Measurements from ENCODE around the gene SLC2A14. TPM values are rescaled to one million over a fixed set of nuclear protein-coding genes. Genes with fewer than 3 reads are reported as not detected.
"Not testable (repeated sequence)": the region's sequence is repeated elsewhere in the genome, so short reads cannot be mapped to it uniquely, and the experiment has no call there.

Gene SLC2A14
- total RNA-seq, 1 experiment from 2014 or later, result not detected

- DNase-seq (ENCODE audit: low spot score); in situ Hi-C loops (cut with HindIII; ENCODE audit: low sequenced_read_pairs): not testable (repeated sequence)
These were observed 32.9 kb downstream of the SLC2A14 start for GRCh38 chr12:7839848-7840247.

- DNase-seq (ENCODE audit: low spot score), result peak; percentile 96
- in situ Hi-C loops (cut with HindIII; ENCODE audit: low sequenced_read_pairs), result not testable (repeated sequence)
These were observed 33.5 kb downstream of the SLC2A14 start for GRCh38 chr12:7839226-7839625.

DNA sequence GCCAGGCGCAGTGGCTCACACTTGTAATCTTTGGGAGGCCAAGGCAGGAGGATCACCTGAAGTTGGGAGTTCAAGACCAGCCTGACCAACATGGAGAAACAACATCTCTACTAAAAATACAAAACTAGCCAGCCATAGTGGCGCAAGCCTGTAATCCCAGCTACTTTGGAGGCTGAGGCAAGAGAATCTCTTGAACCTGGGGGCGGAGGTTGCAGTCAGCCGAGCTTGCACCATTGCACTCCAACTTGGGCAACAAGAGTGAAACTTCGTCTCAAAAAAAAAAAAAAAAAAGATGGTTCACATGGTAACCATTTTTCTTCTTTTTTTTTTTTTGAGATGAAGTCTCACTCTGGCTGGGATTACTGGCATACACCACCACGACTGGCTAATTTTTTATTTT, 35.3 kb downstream of the SLC2A14 start:
- DNase-seq (ENCODE audit: low spot score), result no peak
- in situ Hi-C loops (cut with HindIII; ENCODE audit: low sequenced_read_pairs), result no loop called here

DNA sequence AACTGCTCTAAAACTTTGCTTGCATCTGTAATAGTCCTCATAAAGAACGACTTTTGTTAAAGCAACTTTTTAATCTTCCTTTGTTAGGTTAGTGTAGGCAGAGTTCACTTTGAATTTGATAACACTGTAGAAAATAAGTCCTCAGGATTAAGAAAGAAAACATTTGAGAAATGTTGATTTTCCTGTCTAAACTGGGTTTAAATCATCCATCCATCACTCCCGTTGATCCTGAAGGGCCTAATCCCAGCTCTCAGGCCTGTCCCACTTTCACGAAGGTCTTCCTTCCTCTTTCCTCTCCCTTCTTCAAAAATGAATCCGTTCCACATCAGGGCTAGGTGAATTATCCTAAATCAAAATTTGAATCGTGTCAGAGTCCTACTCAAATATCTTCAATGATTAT, 36.9 kb downstream of the SLC2A14 start:
- no peak for DNase-seq (ENCODE audit: low spot score)
- in situ Hi-C loops (cut with HindIII; ENCODE audit: low sequenced_read_pairs), result no loop called here

DNA sequence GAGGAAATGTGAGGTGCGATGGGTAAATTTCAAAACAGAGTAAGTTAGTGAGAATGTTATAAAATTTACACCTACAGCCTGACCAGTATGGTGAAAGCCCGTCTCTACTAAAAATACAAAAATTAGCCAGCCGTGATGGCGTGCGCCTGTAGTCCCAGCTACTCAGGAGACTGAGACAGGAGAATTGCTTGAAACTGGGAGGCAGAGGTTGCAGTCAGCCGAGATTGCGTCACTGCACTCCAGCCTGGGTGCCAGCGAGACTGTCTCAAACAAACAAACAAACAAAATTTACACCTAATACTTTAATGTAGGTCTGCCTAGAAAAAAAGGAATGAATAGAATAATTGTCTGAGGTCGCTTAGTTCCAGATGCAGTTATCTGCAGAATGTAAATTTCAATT, 37.6 kb downstream of the SLC2A14 start:
- no peak for DNase-seq (ENCODE audit: low spot score)
- in situ Hi-C loops (cut with HindIII; ENCODE audit: low sequenced_read_pairs), result no loop called here

- DNase-seq (ENCODE audit: low spot score), result no peak
- in situ Hi-C loops (cut with HindIII; ENCODE audit: low sequenced_read_pairs), result no loop called here
These were observed 38.0 kb downstream of the SLC2A14 start for GRCh38 chr12:7834701-7835100.

DNA sequence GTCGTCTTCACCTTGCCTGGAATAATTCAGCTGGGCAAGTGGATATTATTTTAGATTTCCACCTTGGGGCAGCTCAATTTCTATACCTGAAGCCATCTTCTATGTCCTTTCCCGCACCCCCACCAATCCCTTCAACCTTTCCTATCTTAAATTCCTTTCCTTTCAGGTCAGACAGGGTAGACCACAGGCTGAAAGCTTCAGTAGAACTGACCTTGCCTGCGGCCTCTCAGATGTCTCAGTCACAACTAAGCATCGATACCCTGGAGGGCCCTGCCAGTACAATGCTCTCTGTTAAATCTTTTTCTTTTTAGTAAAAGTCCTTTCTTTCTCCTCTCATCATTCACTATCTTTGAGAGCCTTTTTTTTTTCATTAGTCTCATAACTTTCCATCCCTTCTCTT, 38.9 kb downstream of the SLC2A14 start:
- no peak for DNase-seq (ENCODE audit: low spot score)
- in situ Hi-C loops (cut with HindIII; ENCODE audit: low sequenced_read_pairs), result no loop called here

GRCh38 chr12:7833201-7833600, 39.5 kb downstream of the SLC2A14 start:
- in situ Hi-C loops (cut with HindIII; ENCODE audit: low sequenced_read_pairs); DNase-seq (ENCODE audit: low spot score): not testable (repeated sequence)

DNA sequence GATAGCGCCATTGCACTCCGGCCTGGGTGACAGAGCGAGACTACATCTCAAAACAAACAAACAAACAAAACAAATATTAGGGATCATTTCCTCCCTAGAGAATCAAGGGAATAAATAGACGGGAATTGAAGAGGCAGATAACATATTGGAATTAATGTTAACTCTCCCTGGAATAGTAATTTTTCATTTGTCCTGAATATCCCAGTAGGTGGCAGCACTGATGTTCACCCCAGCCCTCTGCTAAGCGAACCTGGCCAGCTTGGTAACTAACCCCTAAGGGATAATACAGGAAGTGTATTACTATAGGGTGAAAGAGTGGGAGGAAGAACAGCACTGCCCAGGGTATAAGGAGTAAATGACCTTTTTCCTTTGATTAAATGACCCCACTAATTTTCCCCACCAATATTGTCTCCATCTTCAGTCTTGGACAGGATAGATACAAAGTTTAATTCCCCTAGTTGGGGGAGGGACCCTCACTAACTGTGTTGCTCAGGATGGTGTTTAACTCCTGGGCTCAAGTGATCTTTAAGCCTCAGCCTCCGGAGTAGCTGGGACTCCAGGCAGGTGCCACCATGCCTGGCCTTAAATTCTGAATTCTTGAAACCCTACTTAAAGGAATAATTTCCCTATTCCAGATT, 40.5 kb downstream of the SLC2A14 start:
- peak; percentile 26 for DNase-seq (ENCODE audit: low spot score)
- in situ Hi-C loops (cut with HindIII; ENCODE audit: low sequenced_read_pairs), result no loop called here

DNA sequence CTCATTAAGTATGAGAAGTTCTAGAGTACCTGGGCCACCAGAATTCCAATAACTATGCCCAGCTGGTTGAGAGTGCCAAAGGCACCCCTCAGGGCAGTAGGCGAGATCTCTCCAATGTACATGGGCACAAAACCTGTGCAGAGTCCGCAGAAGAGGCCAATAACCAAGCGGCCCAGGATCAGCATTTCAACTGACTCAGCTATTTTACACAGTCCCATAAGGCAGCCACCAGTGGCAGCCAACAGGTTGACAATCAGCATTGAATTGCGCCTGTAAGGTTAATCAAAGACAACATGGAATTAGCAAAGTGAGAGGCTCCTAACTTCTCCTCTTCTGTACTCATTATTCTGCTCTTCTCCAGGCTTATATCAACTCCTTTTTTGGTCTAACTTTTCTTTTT, 43.0 kb downstream of the SLC2A14 start:
- DNase-seq (ENCODE audit: low spot score); in situ Hi-C loops (cut with HindIII; ENCODE audit: low sequenced_read_pairs): not testable (repeated sequence)

DNA sequence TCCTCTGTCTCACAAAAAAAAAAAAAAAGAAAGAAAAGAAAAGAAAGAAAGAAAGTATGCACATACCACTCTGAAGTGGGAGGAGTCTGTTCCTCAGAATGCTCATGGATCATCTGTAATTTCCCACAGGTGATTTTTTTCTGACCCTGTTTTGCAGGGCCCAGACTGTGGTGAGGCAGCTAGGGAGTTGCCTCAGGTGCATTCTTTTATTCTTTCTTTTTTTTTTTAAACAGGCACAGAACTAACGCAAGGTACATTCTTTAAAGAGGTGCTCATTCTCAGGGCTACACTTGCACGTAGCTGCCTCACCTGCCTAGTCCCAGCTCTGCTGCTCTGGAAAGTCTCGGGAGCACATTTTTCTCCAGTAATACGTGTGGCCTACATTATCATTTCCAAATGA, 47.0 kb downstream of the SLC2A14 start:
- DNase-seq (ENCODE audit: low spot score); in situ Hi-C loops (cut with HindIII; ENCODE audit: low sequenced_read_pairs): not testable (repeated sequence)

GRCh38 chr12:7806863-7807487, 65.7 kb downstream of the SLC2A14 start:
- in situ Hi-C loops (cut with HindIII; ENCODE audit: low sequenced_read_pairs), result no loop called here
- peak; percentile 50 for DNase-seq (ENCODE audit: low spot score)

DNA sequence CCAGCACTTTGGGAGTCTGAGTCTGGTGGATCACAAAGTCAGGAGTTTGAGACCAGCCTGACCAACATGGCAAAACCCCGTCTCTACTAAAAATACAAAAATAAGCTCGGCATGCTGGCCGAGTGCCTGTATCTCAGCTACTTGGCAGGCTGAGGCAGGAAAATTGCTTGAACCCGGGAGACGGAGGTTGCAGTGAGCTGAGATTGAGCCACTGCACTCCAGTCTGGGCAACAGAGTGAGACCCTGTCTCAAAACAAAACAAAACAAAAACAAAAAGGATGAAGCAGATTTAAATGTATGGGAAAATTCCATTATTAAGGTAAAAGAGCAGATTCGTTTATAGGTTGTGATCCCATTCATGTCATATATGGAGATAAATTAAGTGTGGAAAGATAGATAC, 66.4 kb downstream of the SLC2A14 start:
- DNase-seq (ENCODE audit: low spot score); in situ Hi-C loops (cut with HindIII; ENCODE audit: low sequenced_read_pairs): not testable (repeated sequence)

GRCh38 chr12:7801460-7801859, 71.3 kb downstream of the SLC2A14 start:
- DNase-seq (ENCODE audit: low spot score), result no peak
- in situ Hi-C loops (cut with HindIII; ENCODE audit: low sequenced_read_pairs), result no loop called here

DNA sequence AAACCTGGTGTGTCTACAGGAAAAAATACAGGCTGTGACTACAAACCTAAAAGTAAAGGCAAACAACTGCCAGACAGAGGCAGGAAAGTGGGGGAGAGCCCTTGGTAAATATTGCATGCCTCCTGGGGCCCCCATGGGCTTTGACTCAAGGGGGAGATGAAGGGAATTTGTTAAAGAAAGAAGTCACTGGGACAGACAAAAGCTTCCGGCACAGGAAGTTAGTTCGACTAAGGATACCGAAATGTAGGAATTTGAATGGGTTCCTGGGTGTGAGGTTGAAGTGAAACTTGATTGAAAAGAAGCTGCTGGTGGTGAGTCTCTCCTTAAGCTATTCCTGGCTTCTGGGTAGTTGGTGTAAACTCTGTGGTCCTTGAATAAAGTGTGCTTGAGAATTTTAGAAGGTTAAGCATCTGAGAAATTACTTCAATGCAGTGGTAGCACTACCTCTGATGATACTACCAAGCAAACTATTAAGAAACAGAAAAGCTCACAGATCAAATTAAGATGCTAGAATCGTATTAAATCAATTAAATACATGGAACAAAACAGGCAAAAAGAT, 73.9 kb downstream of the SLC2A14 start:
- in situ Hi-C loops (cut with HindIII; ENCODE audit: low sequenced_read_pairs); DNase-seq (ENCODE audit: low spot score): not testable (repeated sequence)

- in situ Hi-C loops (cut with HindIII; ENCODE audit: low sequenced_read_pairs), result no loop called here
- DNase-seq (ENCODE audit: low spot score), result no peak
These were observed 74.9 kb downstream of the SLC2A14 start for GRCh38 chr12:7797698-7798398.

- DNase-seq (ENCODE audit: low spot score); in situ Hi-C loops (cut with HindIII; ENCODE audit: low sequenced_read_pairs): not testable (repeated sequence)
These were observed 75.4 kb downstream of the SLC2A14 start for GRCh38 chr12:7797269-7797668.

GRCh38 chr12:7793211-7793610, 79.5 kb downstream of the SLC2A14 start:
- in situ Hi-C loops (cut with HindIII; ENCODE audit: low sequenced_read_pairs), result no loop called here
- no peak for DNase-seq (ENCODE audit: low spot score)

DNA sequence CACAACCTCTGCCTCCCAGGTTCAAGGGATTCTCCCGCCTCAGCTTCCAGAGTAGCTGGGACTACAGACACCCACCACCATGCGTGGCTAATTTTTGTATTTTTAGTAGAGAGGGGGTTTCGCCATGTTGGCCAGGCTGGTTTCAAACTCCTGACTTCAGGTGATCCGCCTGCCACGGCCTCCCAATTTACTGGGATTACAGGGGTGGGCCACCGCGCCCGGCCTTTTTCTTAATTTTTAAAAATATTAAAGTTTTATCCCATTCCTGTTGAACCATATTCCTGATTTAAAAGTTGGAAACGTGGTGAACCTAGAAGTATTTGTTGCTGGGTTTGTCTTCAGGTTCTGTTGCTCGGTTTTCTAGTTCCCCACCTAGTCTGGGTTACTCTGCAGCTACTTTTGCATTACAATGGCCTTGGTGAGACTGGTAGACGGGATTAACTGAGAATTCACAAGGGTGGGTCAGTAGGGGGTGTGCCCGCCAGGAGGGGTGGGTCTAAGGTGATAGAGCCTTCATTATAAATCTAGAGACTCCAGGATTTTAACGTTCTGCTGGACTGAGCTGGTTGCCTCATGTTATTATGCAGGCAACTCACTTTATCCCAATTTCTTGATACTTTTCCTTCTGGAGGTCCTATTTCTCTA, 83.7 kb downstream of the SLC2A14 start, which contains the start of gene NANOG:
Gene NANOG, plus strand, starts transcription at position 519 of the 645 bp plus-strand sequence. CDS start 213 bp downstream, outside the sequence.
- DNase-seq (ENCODE audit: low spot score); in situ Hi-C loops (cut with HindIII; ENCODE audit: low sequenced_read_pairs): not testable (repeated sequence)

DNA sequence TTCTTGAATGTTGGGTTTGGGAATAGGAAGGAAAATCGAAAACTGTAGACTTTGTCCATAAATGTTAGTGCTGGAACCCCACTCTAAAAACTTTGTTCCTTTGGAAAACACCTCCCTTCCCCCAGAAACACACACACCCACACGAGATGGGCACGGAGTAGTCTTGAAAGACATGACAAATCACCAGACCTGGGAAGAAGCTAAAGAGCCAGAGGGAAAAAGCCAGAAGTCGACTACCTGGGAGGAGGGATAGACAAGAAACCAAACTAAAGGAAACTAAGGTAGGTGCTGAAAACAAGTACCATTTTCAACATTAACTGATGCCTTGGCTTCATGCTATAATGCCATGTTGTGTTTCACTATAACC, 84.4 kb downstream of the SLC2A14 start:
- no peak for DNase-seq (ENCODE audit: low spot score)
- in situ Hi-C loops (cut with HindIII; ENCODE audit: low sequenced_read_pairs), result no loop called here
